GM12878 (cell line): ENCODE results near the gene OR52I2. TPM values are rescaled to one million over a fixed set of nuclear protein-coding genes. Genes with fewer than 3 reads are reported as not detected.
A peak's percentile ranks its signal among the peaks of the same experiment; 100 is the strongest.

ENCODE experiments used
- ATAC-seq: fragments of 200-7000 bp; cut with Tn5 transposase; 3 replicates; pipeline ENCODE4 v1.9.1; 2020; ENCODE audit warnings: mild to moderate bottlenecking, moderate library complexity
- BruUV-seq: library from RNA; stranded (reverse); fragments of 400-500 nt; replicated peaks from 2 replicates; lab custom pipeline; 2021; lab: Mats Ljungman, UMichigan
- CTCF ChIA-PET: fragments of 300-600 bp; sonication (Branson Sonifier 250); formaldehyde crosslinking; extraction: SDS; loops from one replicate; lab custom pipeline; 2021; ENCODE audit warnings: inconsistent platforms; lab: Yijun Ruan, JAX
- POLR2A ChIA-PET: fragments of 350-600 bp; formaldehyde crosslinking; extraction: SDS; loops from one replicate; lab custom pipeline; 2021; ENCODE audit warnings: inconsistent platforms; lab: Charles Lee
- RAD21 ChIA-PET: fragments of 300-600 bp; sonication (Branson Sonifier 250); formaldehyde crosslinking; loops from one replicate; lab custom pipeline; 2023; ENCODE audit warnings: antibody characterized with exemption; ENCODE audit not compliant: unreplicated experiment; lab: Charles Lee
- SMC1A ChIA-PET: fragments of 300-600 bp; sonication (Branson Sonifier 250); formaldehyde crosslinking; loops from one replicate; lab custom pipeline; 2023; ENCODE audit not compliant: unreplicated experiment, uncharacterized antibody; lab: Charles Lee
- DNase-seq: peaks from one replicate; pipeline ENCODE4 v3.0.0-alpha.2; 2011; ENCODE audit warnings: low read depth, low spot score
- FAIRE-seq: peaks from 3 replicates; lab custom pipeline; 2011; peaks lifted over from hg19 to GRCh38; lab: Jason Lieb, UNC
- H2AFZ ChIP-seq: 2 replicates; pipeline ENCODE4 v1.6.0; 2011; ENCODE audit warnings: low read depth, low read length, control low read depth; ENCODE audit not compliant: control insufficient read depth
- H3K27ac ChIP-seq: 2 replicates; pipeline ENCODE4 v1.5.1; 2011; ENCODE audit warnings: control low read depth; ENCODE audit not compliant: control insufficient read depth, insufficient read depth
- H3K27me3 ChIP-seq, 2 experiments: replicated peaks in 1 of 2; 2 replicates each; pipeline versions ENCODE4 v1.6.0 to v1.6.1; 2011; ENCODE audit warnings: low read length in 1 of 2; ENCODE audit not compliant: control insufficient read depth in 2 of 2, insufficient read depth in 2 of 2
- H3K36me3 ChIP-seq, 2 experiments: 2 replicates each; pipeline ENCODE4 v1.5.1; 2011; ENCODE audit warnings: low read length in 1 of 2; ENCODE audit not compliant: control insufficient read depth in 2 of 2, insufficient read depth in 2 of 2
- H3K4me1 ChIP-seq: 2 replicates; pipeline ENCODE4 v1.6.1; 2011; ENCODE audit warnings: mild to moderate bottlenecking, low read length, moderate library complexity, mixed read lengths; ENCODE audit not compliant: control insufficient read depth, insufficient read depth
- H3K4me2 ChIP-seq: 2 replicates; pipeline ENCODE4 v1.6.0; 2011; ENCODE audit warnings: control low read depth; ENCODE audit not compliant: control insufficient read depth, insufficient read depth
- H3K4me3 ChIP-seq: fragments of 200-600 bp; sonication (generic); 2 replicates; pipeline ENCODE4 v1.5.1; 2016
- H3K79me2 ChIP-seq: 2 replicates; pipeline ENCODE4 v1.6.0; 2011; ENCODE audit warnings: low read length; ENCODE audit not compliant: control insufficient read depth, insufficient read depth
- H3K9ac ChIP-seq: 2 replicates; pipeline ENCODE4 v1.8.0; 2011; ENCODE audit warnings: low read length, control low read depth, mixed read lengths; ENCODE audit not compliant: control insufficient read depth, insufficient read depth
- H3K9me3 ChIP-seq: replicated peaks from 3 replicates; pipeline ENCODE4 v1.5.1; 2011; ENCODE audit warnings: mild to moderate bottlenecking, low read length; ENCODE audit not compliant: control insufficient read depth, insufficient read depth
- H4K20me1 ChIP-seq: 2 replicates; pipeline ENCODE4 v1.6.0; 2011; ENCODE audit not compliant: control insufficient read depth, insufficient read depth
- CREB1 ChIP-seq: IDR thresholded peaks from 2 replicates; pipeline ENCODE4 v1.6.1; 2012; ENCODE audit warnings: low read depth, mild to moderate bottlenecking, inconsistent platforms
- GABPA ChIP-seq: IDR thresholded peaks from 2 replicates; pipeline ENCODE4 v1.6.1; 2014; ENCODE audit warnings: antibody characterized with exemption, low read depth, mild to moderate bottlenecking, inconsistent platforms
- MYB ChIP-seq: fragments of 150-350 bp; IDR thresholded peaks from 2 replicates; pipeline ENCODE4 v1.6.1; 2014; ENCODE audit warnings: mild to moderate bottlenecking, low read depth, low read length, borderline replicate concordance
- MYC ChIP-seq: IDR thresholded peaks from 2 replicates; pipeline ENCODE4 v1.6.1; 2011; ENCODE audit warnings: mild to moderate bottlenecking, low read length, moderate library complexity, inconsistent platforms; ENCODE audit not compliant: insufficient read depth, insufficient replicate concordance, insufficient read length, severe bottlenecking
- NFXL1 ChIP-seq: fragments of 450-650 bp; IDR thresholded peaks from 2 replicates; pipeline ENCODE4 v1.6.1; 2017; ENCODE audit warnings: antibody characterized with exemption, mild to moderate bottlenecking, borderline replicate concordance
- SIX5 ChIP-seq: IDR thresholded peaks from 2 replicates; pipeline ENCODE4 v1.6.1; 2011; ENCODE audit warnings: mild to moderate bottlenecking, low read depth, low read length, moderate library complexity; ENCODE audit not compliant: severe bottlenecking
- SMC3 ChIP-seq: IDR thresholded peaks from 2 replicates; pipeline ENCODE4 v1.6.1; 2011; ENCODE audit warnings: low read length, improper control_type of control experiment, borderline replicate concordance
- SRF ChIP-seq, 2 experiments: IDR thresholded peaks; 2 replicates each; pipeline ENCODE4 v1.6.1; 2011; ENCODE audit warnings: low read depth in 2 of 2, low read length in 2 of 2, mild to moderate bottlenecking in 1 of 2, moderate library complexity in 1 of 2
- ZNF207 ChIP-seq: fragments of 450-650 bp; IDR thresholded peaks from 2 replicates; pipeline ENCODE4 v1.6.1; 2014; ENCODE audit warnings: antibody characterized with exemption, mild to moderate bottlenecking, borderline replicate concordance
- WGBS: methylation state at CpG from one replicate; pipeline ENCODE4 v1.1.6; 2016; ENCODE audit warnings: low lambda C conversion rate; ENCODE audit not compliant: insufficient replicate concordance, insufficient coverage; ENCODE audit errors: missing lambda C conversion rate; 5-methylcytosine and 5-hydroxymethylcytosine counted together
- in situ Hi-C: fragments of 300-500 bp; cut with MboI; formaldehyde crosslinking; loops from 9 replicates; pipeline ENCODE4 v1.14.3; 2018; ENCODE audit warnings: mixed read lengths
- intact Hi-C: fragments of 100-400 bp; cut with micrococcal nuclease; formaldehyde crosslinking; loops from one replicate; pipeline ENCODE4 v1.14.2; 2022; ENCODE audit not compliant: unreplicated experiment
- polyA plus RNA-seq, 11 experiments: library from polyadenylated mRNA; depleted of rRNA in 4 of 11; unstranded in 6 of 11; stranded (reverse) in 5 of 11; fragments of >200 nt; fragmentation: Nextera tagmentation in 4 of 11; fragmentation: Illumina TruSeq in 1 of 11; extraction: Ambion mirVana in 4 of 11; extraction: Trizol in 1 of 11; gene quantifications; 1 replicate in 1 of 11; 2 replicates in 10 of 11; pipeline versions ENCODE4 v1.2.1 to v1.2.3, GENCODE V29; 2011 to 2016; ENCODE audit warnings: inconsistent platforms in 2 of 11, missing spikeins in 2 of 11, low read depth in 1 of 11
- total RNA-seq, 4 experiments: library from RNA; depleted of rRNA in 3 of 4; stranded (reverse); fragments of >200 nt in 3 of 4; fragmentation: Illumina TruSeq in 1 of 4; extraction: Trizol in 1 of 4; gene quantifications; 2 replicates each; pipeline versions ENCODE4 v1.2.1 to v1.2.3, GENCODE V29; 2013 to 2021
- TF ChIP-seq, protein P1 (sequence below): fragments of 450-650 bp; IDR thresholded peaks from 2 replicates; pipeline ENCODE4 v1.6.1; 2017; ENCODE audit warnings: mild to moderate bottlenecking, low read depth, inconsistent platforms; ENCODE audit not compliant: poor library complexity, severe bottlenecking
- TF ChIP-seq, protein P2 (sequence below): fragments of 150-350 bp; IDR thresholded peaks from 2 replicates; pipeline ENCODE4 v1.6.1; 2014; ENCODE audit warnings: mild to moderate bottlenecking, low read depth, low read length
- TF ChIP-seq, protein P3 (sequence below): fragments of 450-650 bp; IDR thresholded peaks from 2 replicates; pipeline ENCODE4 v1.6.1; 2017; ENCODE audit warnings: low read depth, mild to moderate bottlenecking, moderate library complexity

Gene OR52I2
- total and polyA plus RNA-seq, 10 of the 15 experiments (the other 5 are each of a cell fraction or from before 2014, with no cell fraction given) = 0.04 to 0.05 TPM; not detected in 8

DNA sequence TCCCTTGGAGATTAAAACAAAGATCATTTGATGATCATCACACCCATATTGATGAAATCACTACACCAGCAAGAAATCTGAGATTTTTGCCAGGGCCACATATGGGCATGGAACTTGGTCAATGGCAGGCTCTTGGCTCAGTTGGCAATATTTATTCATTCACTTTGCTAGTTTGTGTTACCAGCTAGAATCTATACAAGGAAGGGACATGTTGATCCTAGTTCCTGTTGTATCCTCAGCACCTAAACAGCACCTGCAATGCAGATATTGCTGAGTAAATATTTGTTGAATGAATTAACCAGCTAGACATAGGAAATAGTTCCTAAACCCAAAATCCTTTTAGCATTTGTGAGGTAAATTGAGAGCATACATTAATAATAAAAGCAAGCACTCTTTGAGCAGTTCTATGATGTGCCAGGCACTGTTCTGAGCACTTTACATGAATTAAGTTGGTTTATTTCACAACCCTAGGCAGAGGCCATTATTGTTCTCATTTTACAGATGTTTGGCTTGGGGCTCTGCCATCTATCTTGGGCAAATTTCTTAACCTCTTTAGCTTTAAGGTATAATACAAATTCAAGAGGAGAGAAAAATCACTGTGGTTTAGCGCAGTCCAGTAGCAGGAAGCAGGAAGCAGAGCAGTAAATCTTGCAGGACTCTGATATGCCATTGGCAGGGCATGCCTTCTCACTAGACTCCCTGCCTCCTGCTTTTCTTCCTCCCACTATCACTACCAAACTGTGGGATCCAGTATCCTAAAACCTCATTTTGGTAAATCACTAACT lies 24.9 kb downstream of the OR52I2 start (continued):
- TF ChIP-seq MYC (no peak), SRF (IDR thresholded peaks at IDR 0.05; ENCODE audit: low read depth in 2 of 2, low read length in 2 of 2) (no peak), GABPA (no peak), MYB (no peak), NFXL1 (no peak), CREB1 (no peak)
- TF ChIP-seq, protein P1, sequence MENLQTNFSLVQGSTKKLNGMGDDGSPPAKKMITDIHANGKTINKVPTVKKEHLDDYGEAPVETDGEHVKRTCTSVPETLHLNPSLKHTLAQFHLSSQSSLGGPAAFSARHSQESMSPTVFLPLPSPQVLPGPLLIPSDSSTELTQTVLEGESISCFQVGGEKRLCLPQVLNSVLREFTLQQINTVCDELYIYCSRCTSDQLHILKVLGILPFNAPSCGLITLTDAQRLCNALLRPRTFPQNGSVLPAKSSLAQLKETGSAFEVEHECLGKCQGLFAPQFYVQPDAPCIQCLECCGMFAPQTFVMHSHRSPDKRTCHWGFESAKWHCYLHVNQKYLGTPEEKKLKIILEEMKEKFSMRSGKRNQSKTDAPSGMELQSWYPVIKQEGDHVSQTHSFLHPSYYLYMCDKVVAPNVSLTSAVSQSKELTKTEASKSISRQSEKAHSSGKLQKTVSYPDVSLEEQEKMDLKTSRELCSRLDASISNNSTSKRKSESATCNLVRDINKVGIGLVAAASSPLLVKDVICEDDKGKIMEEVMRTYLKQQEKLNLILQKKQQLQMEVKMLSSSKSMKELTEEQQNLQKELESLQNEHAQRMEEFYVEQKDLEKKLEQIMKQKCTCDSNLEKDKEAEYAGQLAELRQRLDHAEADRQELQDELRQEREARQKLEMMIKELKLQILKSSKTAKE = no peak

DNA sequence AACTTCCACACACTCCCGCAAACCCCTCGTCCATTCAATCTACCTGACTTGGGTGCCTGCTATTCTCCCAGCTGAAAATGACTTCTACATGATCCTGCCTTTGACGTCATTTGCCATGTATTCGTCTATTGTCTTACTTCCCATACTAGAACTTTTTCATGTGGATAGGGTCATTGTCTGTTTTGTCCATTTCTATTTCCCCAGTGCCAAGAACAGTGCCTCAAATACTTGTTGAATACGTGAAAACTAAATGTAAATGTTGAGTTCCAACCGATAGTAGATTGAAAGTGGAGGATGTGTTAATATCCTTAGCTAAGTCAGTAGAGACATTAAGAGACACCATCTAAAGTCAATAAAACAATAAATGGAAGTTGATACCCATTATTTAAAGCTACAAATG lies 25.6 kb downstream of the OR52I2 start:
- TF ChIP-seq SMC3 (no peak), SIX5 (no peak), ZNF207 (no peak)
- TF ChIP-seq, protein P2, sequence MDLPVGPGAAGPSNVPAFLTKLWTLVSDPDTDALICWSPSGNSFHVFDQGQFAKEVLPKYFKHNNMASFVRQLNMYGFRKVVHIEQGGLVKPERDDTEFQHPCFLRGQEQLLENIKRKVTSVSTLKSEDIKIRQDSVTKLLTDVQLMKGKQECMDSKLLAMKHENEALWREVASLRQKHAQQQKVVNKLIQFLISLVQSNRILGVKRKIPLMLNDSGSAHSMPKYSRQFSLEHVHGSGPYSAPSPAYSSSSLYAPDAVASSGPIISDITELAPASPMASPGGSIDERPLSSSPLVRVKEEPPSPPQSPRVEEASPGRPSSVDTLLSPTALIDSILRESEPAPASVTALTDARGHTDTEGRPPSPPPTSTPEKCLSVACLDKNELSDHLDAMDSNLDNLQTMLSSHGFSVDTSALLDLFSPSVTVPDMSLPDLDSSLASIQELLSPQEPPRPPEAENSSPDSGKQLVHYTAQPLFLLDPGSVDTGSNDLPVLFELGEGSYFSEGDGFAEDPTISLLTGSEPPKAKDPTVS = no peak
- TF ChIP-seq, protein P3, sequence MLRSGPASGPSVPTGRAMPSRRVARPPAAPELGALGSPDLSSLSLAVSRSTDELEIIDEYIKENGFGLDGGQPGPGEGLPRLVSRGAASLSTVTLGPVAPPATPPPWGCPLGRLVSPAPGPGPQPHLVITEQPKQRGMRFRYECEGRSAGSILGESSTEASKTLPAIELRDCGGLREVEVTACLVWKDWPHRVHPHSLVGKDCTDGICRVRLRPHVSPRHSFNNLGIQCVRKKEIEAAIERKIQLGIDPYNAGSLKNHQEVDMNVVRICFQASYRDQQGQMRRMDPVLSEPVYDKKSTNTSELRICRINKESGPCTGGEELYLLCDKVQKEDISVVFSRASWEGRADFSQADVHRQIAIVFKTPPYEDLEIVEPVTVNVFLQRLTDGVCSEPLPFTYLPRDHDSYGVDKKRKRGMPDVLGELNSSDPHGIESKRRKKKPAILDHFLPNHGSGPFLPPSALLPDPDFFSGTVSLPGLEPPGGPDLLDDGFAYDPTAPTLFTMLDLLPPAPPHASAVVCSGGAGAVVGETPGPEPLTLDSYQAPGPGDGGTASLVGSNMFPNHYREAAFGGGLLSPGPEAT = no peak
- 40% methylated on average over 6 of the region's 6 CpGs for WGBS
- in situ Hi-C loops (no loop called here), intact Hi-C loops (no loop called here)
- ATAC-seq = no peak
- Histone ChIP-seq H3K4me1 (peaks cover 3% of the 10 kb centered on the region; the same call in 1 of the 2 replicates), H3K27ac (no peak overlapping the region), H3K9me3 (no peaks in the 10 kb centered on the region; the same call in 2 of the 3 replicates), H4K20me1 (no peaks in the 10 kb centered on the region), H3K79me2 (peaks cover 3% of the 10 kb centered on the region; the same call in 1 of the 2 replicates), H3K36me3 (no peaks in the 10 kb centered on the region; a peak in 1 of 4 replicates), H2AFZ (peak overlapping the region; percentile 91), H3K4me3 (peak overlapping the region; percentile 70), H3K4me2 (peak overlapping the region; percentile 83), H3K9ac (peak overlapping the region; percentile 82; the same call in 1 of the 2 replicates), H3K27me3 (no peaks in the 10 kb centered on the region)
- no peak for DNase-seq
- ChIA-PET CTCF (interaction anchor here (0.7 to 1.9 kb wide), 4 partner anchors 8 to 30 kb away, joined by 3 to 5 read pairs (median 4); partner anchors contain the start of genes OR51D1 and OR52I1), RAD21 (no interaction called here), SMC1A (no interaction called here), POLR2A (interaction anchor here (0.6 to 1.1 kb wide), 2 partner anchors 16 to 1990 kb away, joined by 3 read pairs; no protein-coding TSS in a partner anchor)
- no peak for FAIRE-seq
- BruUV-seq = no TSS peak
